Measurements from ENCODE around the gene EIF6. TPM values are rescaled to one million over a fixed set of nuclear protein-coding genes. Genes with fewer than 3 reads are reported as not detected.
A peak's percentile ranks its signal among the peaks of the same experiment; 100 is the strongest.

The EIF6 gene
- total RNA-seq, 1 donor from 2014 or later: 226 TPM

GRCh38 chr20:35252037-35252461 lies 32.5 kb downstream of the EIF6 start:
- DNase-seq (ENCODE audit: low read depth) (no peak), FAIRE-seq (no peak)
- H3K36me3 ChIP-seq (ENCODE audit: control insufficient read depth, insufficient read depth, low read length): no peaks in the 10 kb centered on the region
- no peaks in the 10 kb centered on the region for H3K27me3 ChIP-seq (ENCODE audit: control insufficient read depth, insufficient read depth, low read length)
- no peak for TF ChIP-seq CTCF (IDR thresholded peaks at IDR 0.05; ENCODE audit: insufficient read depth, low read length, severe bottlenecking)
- no peak overlapping the region for H3K4me3 ChIP-seq (ENCODE audit: low read depth, low read length)

GRCh38 chr20:35251613-35251940 lies 33.0 kb downstream of the EIF6 start:
- H3K27me3 ChIP-seq (ENCODE audit: control insufficient read depth, insufficient read depth, low read length): no peaks in the 10 kb centered on the region
- H3K4me3 ChIP-seq (ENCODE audit: low read depth, low read length): no peak overlapping the region
- no peaks in the 10 kb centered on the region for H3K36me3 ChIP-seq (ENCODE audit: control insufficient read depth, insufficient read depth, low read length)
- DNase-seq (ENCODE audit: low read depth): no peak
- FAIRE-seq: peak; percentile 96
- no peak for TF ChIP-seq CTCF (IDR thresholded peaks at IDR 0.05; ENCODE audit: insufficient read depth, low read length, severe bottlenecking)

- Histone ChIP-seq H3K27me3 (ENCODE audit: control insufficient read depth, insufficient read depth, low read length) (no peaks in the 10 kb centered on the region), H3K36me3 (ENCODE audit: control insufficient read depth, insufficient read depth, low read length) (no peaks in the 10 kb centered on the region), H3K4me3 (ENCODE audit: low read depth, low read length) (no peak overlapping the region)
- no peak for TF ChIP-seq CTCF (IDR thresholded peaks at IDR 0.05; ENCODE audit: insufficient read depth, low read length, severe bottlenecking)
- FAIRE-seq (peak; percentile 40), DNase-seq (ENCODE audit: low read depth) (no peak)
Measured at GRCh38 chr20:35248641-35249475, 35.7 kb downstream of the EIF6 start.

- no peak for TF ChIP-seq CTCF (IDR thresholded peaks at IDR 0.05; ENCODE audit: insufficient read depth, low read length, severe bottlenecking)
Measured at GRCh38 chr20:35246723-35247122, 37.8 kb downstream of the EIF6 start.

GRCh38 chr20:35243986-35244385 lies 40.6 kb downstream of the EIF6 start:
- FAIRE-seq (no peak), DNase-seq (ENCODE audit: low read depth) (no peak)
- Histone ChIP-seq H3K4me3 (ENCODE audit: low read depth, low read length) (no peak overlapping the region), H3K27me3 (ENCODE audit: control insufficient read depth, insufficient read depth, low read length) (peaks cover 3% of the 10 kb centered on the region), H3K36me3 (ENCODE audit: control insufficient read depth, insufficient read depth, low read length) (no peaks in the 10 kb centered on the region)
- no peak for TF ChIP-seq CTCF (IDR thresholded peaks at IDR 0.05; ENCODE audit: insufficient read depth, low read length, severe bottlenecking)

More at GRCh38 chr20:35246723-35247122, 37.8 kb downstream of the EIF6 start:
- Histone ChIP-seq H3K36me3 (ENCODE audit: control insufficient read depth, insufficient read depth, low read length) (no peaks in the 10 kb centered on the region), H3K27me3 (ENCODE audit: control insufficient read depth, insufficient read depth, low read length) (no peaks in the 10 kb centered on the region), H3K4me3 (ENCODE audit: low read depth, low read length) (no peak overlapping the region)
- DNase-seq (ENCODE audit: low read depth): no peak
- FAIRE-seq: peak; percentile 55

- no peak overlapping the region for H3K4me3 ChIP-seq (ENCODE audit: low read depth, low read length)
- no peak for FAIRE-seq
- H3K27me3 ChIP-seq (ENCODE audit: control insufficient read depth, insufficient read depth, low read length): peaks cover 3% of the 10 kb centered on the region
- no peak for DNase-seq (ENCODE audit: low read depth)
- no peak for TF ChIP-seq CTCF (IDR thresholded peaks at IDR 0.05; ENCODE audit: insufficient read depth, low read length, severe bottlenecking)
- H3K36me3 ChIP-seq (ENCODE audit: control insufficient read depth, insufficient read depth, low read length): no peaks in the 10 kb centered on the region
Measured at GRCh38 chr20:35243317-35243716, 41.3 kb downstream of the EIF6 start.

Measured in bronchial epithelial cell (primary cell).